ENCODE data around the gene ZNF23. TPM values are rescaled to one million over a fixed set of nuclear protein-coding genes. Genes with fewer than 3 reads are reported as not detected.

Gene ZNF23
- total RNA-seq, 1 experiment from 2014 or later = 9.6 TPM

- Histone ChIP-seq H2BK5ac (ENCODE audit: insufficient read length, low read length) (no peak overlapping the region), H3K9me3 (ENCODE audit: control insufficient read depth, low read depth, low read length) (no peaks in the 10 kb centered on the region), H3K56ac (ENCODE audit: insufficient read length, low read depth, low read length) (no peak overlapping the region), H3K27me3 (ENCODE audit: insufficient read depth, low read length) (no peaks in the 10 kb centered on the region), H3K27ac (ENCODE audit: insufficient read length, low read depth, low read length) (no peak overlapping the region), H3K4me2 (ENCODE audit: insufficient read depth, insufficient read length, low read length) (no peak overlapping the region), H3K4ac (ENCODE audit: low read depth, low read length) (no peak overlapping the region), H3K23me2 (ENCODE audit: insufficient read length, low read depth, low read length, poor library complexity, severe bottlenecking) (no peaks in the 10 kb centered on the region), H4K5ac (ENCODE audit: insufficient read length, low read depth, low read length) (no peak overlapping the region), H3K79me1 (ENCODE audit: insufficient read depth, low read depth, low read length, poor library complexity, severe bottlenecking) (no peaks in the 10 kb centered on the region), H3K9ac (ENCODE audit: extremely low read depth, insufficient read length, low read length) (no peak overlapping the region), H3K18ac (ENCODE audit: insufficient read length, low read depth, low read length) (no peak overlapping the region), H4K8ac (replicated peaks; ENCODE audit: insufficient read length, low read depth, low read length) (no peak overlapping the region), H3K79me2 (ENCODE audit: insufficient read depth, low read length) (no peaks in the 10 kb centered on the region), H4K20me1 (ENCODE audit: control insufficient read depth, insufficient read depth, insufficient read length) (no peaks in the 10 kb centered on the region), H2BK12ac (ENCODE audit: insufficient read length, low read depth, low read length) (no peak overlapping the region), H2AK5ac (ENCODE audit: insufficient read length, low read length) (no peak overlapping the region), H3K23ac (ENCODE audit: insufficient read length, low read depth, low read length) (no peak overlapping the region), H3T11ph (ENCODE audit: low read length) (no peak overlapping the region), H3K4me1 (ENCODE audit: insufficient read depth, low read length) (no peaks in the 10 kb centered on the region), H2AFZ (ENCODE audit: low read length) (no peak overlapping the region), H2BK120ac (ENCODE audit: low read depth, low read length, poor library complexity, severe bottlenecking) (no peak overlapping the region), H3K14ac (ENCODE audit: insufficient read depth, low read length) (no peak overlapping the region), H2BK20ac (ENCODE audit: low read depth, low read length, poor library complexity, severe bottlenecking) (no peak overlapping the region), H2BK15ac (ENCODE audit: low read depth, low read length) (no peak overlapping the region), H4K91ac (ENCODE audit: insufficient read length, low read depth, low read length) (no peak overlapping the region)
- WGBS (ENCODE audit: extremely low coverage, insufficient read length, low lambda C conversion rate) = no CpG with 5 or more reads among the region's 2 CpGs
- DNase-seq = no peak
- no peak for TF ChIP-seq CTCF (conservative IDR thresholded peaks at IDR 0.05)
- no peaks in the 10 kb centered on the region for H3K36me3 Mint-ChIP-seq (ENCODE audit: insufficient read depth in 1 of 3, low read depth in 3 of 3)
- H3K27ac Mint-ChIP-seq = no peak overlapping the region
- no peaks in the 10 kb centered on the region for H3K4me1 Mint-ChIP-seq
- H3K4me3 Mint-ChIP-seq = no peak overlapping the region
- H3K9me3 Mint-ChIP-seq = no peaks in the 10 kb centered on the region
- peaks cover 2% of the 10 kb centered on the region; the same call in 1 of the 2 replicates for H3K27me3 Mint-ChIP-seq (ENCODE audit: low read depth)
These were observed 10.0 kb upstream of the ZNF23 start for GRCh38 chr16:71472051-71472450.
